ENCODE results near the gene TESPA1. TPM values are rescaled to one million over a fixed set of nuclear protein-coding genes. Genes with fewer than 3 reads are reported as not detected.

Gene TESPA1
- total RNA-seq, 1 experiment from 2014 or later = 0.39 TPM

- no peak for TF ChIP-seq E2F4 (CRISPR knock-in tag; IDR thresholded peaks at IDR 0.05; ENCODE audit: borderline replicate concordance, low read depth)
Observed at GRCh38 chr12:54933376-54933775, 51.2 kb downstream of the TESPA1 start (continued).

GRCh38 chr12:54932691-54933090 is 51.9 kb downstream of the TESPA1 start:
- no peak overlapping the region for H3K4me3 Mint-ChIP-seq
- DNase-seq (ENCODE audit: low spot score) = no peak
- peaks cover 38% of the 10 kb centered on the region for H3K9me3 Mint-ChIP-seq
- no peak overlapping the region for H3K27ac Mint-ChIP-seq
- peaks cover 29% of the 10 kb centered on the region for H3K36me3 Mint-ChIP-seq
- no peak for ATAC-seq
- peaks cover 38% of the 10 kb centered on the region for H3K27me3 Mint-ChIP-seq (ENCODE audit: low read depth)
- ChIA-PET CTCF (no interaction called here), POLR2A (no interaction called here)
- peaks cover 6% of the 10 kb centered on the region for H3K4me1 Mint-ChIP-seq
- TF ChIP-seq MAX (CRISPR knock-in tag; IDR thresholded peaks at IDR 0.05) = no peak
- no peak for TF ChIP-seq NR2C2 (CRISPR knock-in tag; IDR thresholded peaks at IDR 0.05)
- no peak for TF ChIP-seq ZNF232 (CRISPR knock-in tag; IDR thresholded peaks at IDR 0.05)
- TF ChIP-seq CDX4 (CRISPR knock-in tag; IDR thresholded peaks at IDR 0.05; ENCODE audit: borderline replicate concordance) = no peak
- TF ChIP-seq CREM (CRISPR knock-in tag; IDR thresholded peaks at IDR 0.05) = no peak
- TF ChIP-seq MXD4 (CRISPR knock-in tag; IDR thresholded peaks at IDR 0.05; ENCODE audit: borderline replicate concordance) = no peak
- no peak for TF ChIP-seq GABPB1 (CRISPR knock-in tag; IDR thresholded peaks at IDR 0.05)
- no peak for TF ChIP-seq TEAD1 (CRISPR knock-in tag; IDR thresholded peaks at IDR 0.05)
- no peak for TF ChIP-seq IRF1 (CRISPR knock-in tag; IDR thresholded peaks at IDR 0.05)
- no peak for TF ChIP-seq FOXK1 (CRISPR knock-in tag; IDR thresholded peaks at IDR 0.05)
- TF ChIP-seq ATF2 (CRISPR knock-in tag; IDR thresholded peaks at IDR 0.05; ENCODE audit: borderline replicate concordance, low read depth) = no peak

GRCh38 chr12:54932038-54932437 is 52.5 kb downstream of the TESPA1 start:
- peaks cover 36% of the 10 kb centered on the region for H3K36me3 Mint-ChIP-seq
- no peak overlapping the region for H3K4me3 Mint-ChIP-seq
- H3K4me1 Mint-ChIP-seq = peaks cover 6% of the 10 kb centered on the region
- H3K9me3 Mint-ChIP-seq = peaks cover 44% of the 10 kb centered on the region
- no peak for DNase-seq (ENCODE audit: low spot score)
- TF ChIP-seq E2F1 (CRISPR knock-in tag; IDR thresholded peaks at IDR 0.05) (no peak), ERG (CRISPR knock-in tag; IDR thresholded peaks at IDR 0.05) (no peak), KAT7 (CRISPR knock-in tag; IDR thresholded peaks at IDR 0.05; ENCODE audit: borderline replicate concordance) (no peak), ZNF121 (CRISPR knock-in tag; IDR thresholded peaks at IDR 0.05) (no peak), CREM (CRISPR knock-in tag; IDR thresholded peaks at IDR 0.05) (no peak)
- POLR2A ChIA-PET = no interaction called here
- no peak overlapping the region for H3K27ac Mint-ChIP-seq
- no peak for ATAC-seq
- peaks cover 45% of the 10 kb centered on the region for H3K27me3 Mint-ChIP-seq (ENCODE audit: low read depth)
- CTCF ChIA-PET = no interaction called here
